Neural crest cell (in vitro differentiated cells): ENCODE results near the gene APOA5. TPM values are rescaled to one million over a fixed set of nuclear protein-coding genes. Genes with fewer than 3 reads are reported as not detected.
A peak's percentile ranks its signal among the peaks of the same experiment; 100 is the strongest.

Experiments
- DNase-seq: peaks from one replicate; pipeline ENCODE4 v3.0.0; 2021; ENCODE audit warnings: low read depth, mixed read lengths, low spot score
- H3K27ac Mint-ChIP-seq: one replicate; pipeline ENCODE4 v1.8.0; 2021; ENCODE audit warnings: mild to moderate bottlenecking, mixed read lengths; ENCODE audit not compliant: unreplicated experiment
- H3K27me3 Mint-ChIP-seq: 2 replicates; pipeline ENCODE4 v1.8.0; 2021; ENCODE audit warnings: low read depth, mild to moderate bottlenecking, mixed read lengths
- H3K36me3 Mint-ChIP-seq: 2 replicates; pipeline ENCODE4 v1.8.0; 2021; ENCODE audit warnings: low read depth, mild to moderate bottlenecking, mixed read lengths
- H3K4me1 Mint-ChIP-seq: 2 replicates; pipeline ENCODE4 v1.8.0; 2021; ENCODE audit warnings: mixed read lengths
- H3K4me3 Mint-ChIP-seq: one replicate; pipeline ENCODE4 v1.8.0; 2021; ENCODE audit warnings: mild to moderate bottlenecking, mixed read lengths
- H3K9me3 Mint-ChIP-seq: 2 replicates; pipeline ENCODE4 v1.8.0; 2021; ENCODE audit warnings: mixed read lengths
- CTCF ChIP-seq: fragments of 200-600 bp; sonication (generic); conservative IDR thresholded peaks from 2 replicates; pipeline ENCODE4 v1.5.0; 2021; ENCODE audit warnings: antibody characterized with exemption, mild to moderate bottlenecking
- total RNA-seq: library from RNA; stranded (reverse); gene quantifications from 2 replicates; pipeline ENCODE4 v1.2.1, GENCODE V29; 2021

The APOA5 gene
- total RNA-seq, 1 donor from 2014 or later: not detected

- Mint-ChIP-seq H3K4me3 (no peak overlapping the region), H3K9me3 (no peaks in the 10 kb centered on the region)
These were observed 15.1 kb downstream of the APOA5 start for GRCh38 chr11:116776522-116776984.

GRCh38 chr11:116775975-116776374, 15.7 kb downstream of the APOA5 start:
- Mint-ChIP-seq H3K4me3 (peak overlapping the region; percentile 24), H3K27ac (no peak overlapping the region), H3K9me3 (no peaks in the 10 kb centered on the region), H3K36me3 (peaks cover 13% of the 10 kb centered on the region), H3K4me1 (peaks cover 29% of the 10 kb centered on the region), H3K27me3 (no peaks in the 10 kb centered on the region)
- TF ChIP-seq CTCF: no peak
- no peak for DNase-seq

More at GRCh38 chr11:116776522-116776984, 15.1 kb downstream of the APOA5 start:
- H3K27me3 Mint-ChIP-seq: no peaks in the 10 kb centered on the region
- peaks cover 23% of the 10 kb centered on the region for H3K4me1 Mint-ChIP-seq
- peaks cover 17% of the 10 kb centered on the region for H3K36me3 Mint-ChIP-seq
- TF ChIP-seq CTCF: no peak
- DNase-seq: no peak
- no peak overlapping the region for H3K27ac Mint-ChIP-seq

GRCh38 chr11:116774661-116775060, 17.0 kb downstream of the APOA5 start:
- DNase-seq: no peak
- Mint-ChIP-seq H3K36me3 (peaks cover 17% of the 10 kb centered on the region), H3K4me1 (peaks cover 32% of the 10 kb centered on the region), H3K9me3 (no peaks in the 10 kb centered on the region), H3K27me3 (no peaks in the 10 kb centered on the region), H3K27ac (no peak overlapping the region), H3K4me3 (peak overlapping the region; percentile 82)
- no peak for TF ChIP-seq CTCF

GRCh38 chr11:116773203-116774097, 18.2 kb downstream of the APOA5 start:
- H3K27me3 Mint-ChIP-seq: no peaks in the 10 kb centered on the region
- H3K4me1 Mint-ChIP-seq: peaks cover 32% of the 10 kb centered on the region
- peak overlapping the region; percentile 85 for H3K27ac Mint-ChIP-seq
- H3K9me3 Mint-ChIP-seq: no peaks in the 10 kb centered on the region
- peak overlapping the region; percentile 98 for H3K4me3 Mint-ChIP-seq
- H3K36me3 Mint-ChIP-seq: peaks cover 17% of the 10 kb centered on the region
- DNase-seq: peak; percentile 60
- TF ChIP-seq CTCF: no peak

DNA sequence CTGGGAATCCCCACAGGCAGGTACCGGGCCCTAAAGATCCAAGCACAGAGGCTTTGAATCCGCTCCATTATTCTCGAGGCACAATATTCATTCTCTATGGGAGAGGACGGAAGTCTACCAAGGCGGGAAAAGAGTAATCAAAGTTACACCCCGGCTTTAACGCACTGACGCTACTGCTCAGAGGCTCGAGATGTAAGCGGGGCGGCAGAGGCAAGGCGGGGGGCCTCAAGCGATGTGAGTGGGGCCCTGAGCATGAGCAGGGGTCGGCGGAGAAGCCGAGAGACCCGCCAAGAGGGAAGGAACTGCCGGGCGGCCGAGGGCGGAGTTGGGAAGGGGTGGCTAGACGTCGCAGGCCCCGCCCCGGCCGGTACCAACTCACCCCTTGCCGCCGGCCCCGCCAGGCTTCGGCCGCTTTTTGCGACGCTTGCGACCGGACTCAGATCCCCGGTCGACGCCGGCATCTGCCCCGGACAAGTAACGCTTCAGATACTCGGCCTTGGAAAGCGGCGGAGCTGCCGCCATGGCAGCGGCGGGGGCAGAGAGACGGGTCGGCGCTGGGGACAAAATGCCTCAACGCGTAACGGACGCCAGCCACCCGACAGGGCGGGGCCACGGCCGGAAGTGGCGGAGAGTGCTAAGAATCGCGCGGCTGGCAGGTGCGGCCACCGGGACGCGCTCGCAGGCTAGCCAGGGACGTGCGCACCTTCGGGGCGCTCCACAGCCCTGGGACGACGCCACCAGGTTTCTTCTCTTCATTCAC, 19.1 kb downstream of the APOA5 start, which contains the start of gene BUD13:
Gene BUD13, minus strand, starts transcription at position 545 of the 760 bp plus-strand sequence. Its CDS starts 23 bp downstream, at position 522.
- H3K9me3 Mint-ChIP-seq: no peaks in the 10 kb centered on the region
- H3K4me3 Mint-ChIP-seq: peak within 1 kb of the TSS; percentile 98
- H3K36me3 Mint-ChIP-seq: peaks cover 14% of the 10 kb centered on the region
- no peaks in the 10 kb centered on the region for H3K27me3 Mint-ChIP-seq
- peak; percentile 94 for DNase-seq
- H3K4me1 Mint-ChIP-seq: peaks cover 32% of the 10 kb centered on the region
- TF ChIP-seq CTCF: no peak
- peak within 1 kb of the TSS; percentile 99 for H3K27ac Mint-ChIP-seq
